NCI-H82 treated with DMSO at 0.1 percent for 48 hours (cell line): ENCODE results near the gene MTARC1.

Experiments used
- DNase-seq: peaks from one replicate; lab custom pipeline; 2025; ENCODE audit not compliant: unreplicated experiment; lab: John Stamatoyannopoulos, UW

Gene MTARC1

DNA sequence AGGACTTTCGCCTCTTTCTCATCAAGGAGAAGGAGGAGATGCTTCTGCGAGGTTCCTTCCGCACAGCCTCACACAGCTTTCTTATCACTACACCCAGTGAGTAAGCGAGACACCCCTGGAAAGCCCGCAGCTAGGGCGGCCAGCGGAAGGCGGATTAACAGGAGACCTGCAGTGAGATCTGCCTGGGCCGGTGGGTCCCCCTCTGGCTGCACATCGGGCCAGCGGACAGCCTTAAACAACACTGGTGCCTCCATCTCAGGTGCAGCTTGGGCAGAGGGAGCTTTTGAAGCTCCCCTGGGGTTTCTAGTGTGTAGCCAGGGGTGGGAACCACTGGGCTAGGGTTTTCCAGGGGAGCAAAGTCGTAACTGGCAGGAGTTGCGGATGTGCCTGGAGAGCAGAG lies 17.5 kb upstream of the MTARC1 start:
- DNase-seq, result no peak

- DNase-seq, result no peak
Observed at GRCh38 chr1:220770245-220770913, 16.3 kb upstream of the MTARC1 start.

- no peak for DNase-seq
Observed at GRCh38 chr1:220772846-220773245, 13.9 kb upstream of the MTARC1 start.

GRCh38 chr1:220775240-220775853 lies 11.4 kb upstream of the MTARC1 start:
- DNase-seq, result peak; percentile 42

GRCh38 chr1:220776254-220776653 lies 10.5 kb upstream of the MTARC1 start:
- no peak for DNase-seq

GRCh38 chr1:220776720-220777326 lies 9.9 kb upstream of the MTARC1 start:
- peak; percentile 71 for DNase-seq

DNA sequence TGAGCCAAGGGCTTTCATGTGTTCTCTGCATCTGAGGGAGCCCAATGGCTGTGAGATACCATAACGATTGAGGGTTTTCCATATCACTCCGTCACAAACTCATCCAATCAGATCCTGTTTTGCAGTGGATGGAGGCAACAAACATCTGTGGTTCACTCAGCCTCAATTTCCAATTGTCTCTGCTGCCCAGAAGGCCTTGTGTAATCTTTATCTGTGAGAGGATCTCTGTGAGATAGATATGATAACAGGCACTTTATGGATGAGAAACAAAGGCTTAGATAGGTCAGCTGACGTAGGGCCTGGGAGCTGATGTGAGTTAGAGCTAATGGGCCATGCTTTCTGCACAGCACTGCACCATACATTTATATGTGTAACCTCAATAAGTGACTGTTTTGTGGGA lies 3.3 kb upstream of the MTARC1 start:
- DNase-seq, result no peak

DNA sequence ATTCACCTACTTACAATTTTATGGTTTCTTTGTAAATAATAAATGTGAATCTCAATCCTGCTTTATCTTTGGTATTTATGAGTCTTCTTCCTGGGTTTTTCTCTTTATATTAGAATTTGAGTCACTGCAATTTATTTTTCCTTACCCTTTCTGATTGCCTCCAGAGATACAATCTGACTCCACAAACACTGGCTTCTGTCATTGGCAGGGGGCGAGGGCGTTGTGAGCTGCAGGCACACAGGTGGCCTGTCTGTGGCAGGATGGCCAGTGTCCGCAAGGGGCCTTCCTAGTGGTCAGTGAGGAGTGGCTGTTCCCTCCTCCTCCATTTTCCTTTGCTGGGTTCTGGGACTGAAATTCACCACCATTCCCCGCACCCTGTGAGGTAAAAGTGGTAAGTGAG lies 2.0 kb upstream of the MTARC1 start:
- DNase-seq, result no peak

GRCh38 chr1:220785166-220786056 lies 1.3 kb upstream of the MTARC1 start:
- DNase-seq, result no peak

DNA sequence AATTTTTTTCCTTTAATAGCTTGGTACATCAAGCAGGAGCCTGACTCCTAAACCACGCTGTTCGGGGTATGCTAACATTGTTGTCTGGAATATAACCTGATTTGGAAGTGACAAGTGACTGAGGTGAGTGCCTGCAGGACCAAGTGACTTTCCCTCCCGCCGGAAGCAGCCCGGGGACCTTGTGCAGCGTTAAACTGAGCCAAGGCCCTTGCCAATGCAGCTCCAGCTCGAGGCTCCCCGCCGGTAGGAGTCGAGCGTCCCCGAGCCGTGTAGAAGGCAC lies 716 bp upstream of the MTARC1 start:
- DNase-seq, result no peak

DNA sequence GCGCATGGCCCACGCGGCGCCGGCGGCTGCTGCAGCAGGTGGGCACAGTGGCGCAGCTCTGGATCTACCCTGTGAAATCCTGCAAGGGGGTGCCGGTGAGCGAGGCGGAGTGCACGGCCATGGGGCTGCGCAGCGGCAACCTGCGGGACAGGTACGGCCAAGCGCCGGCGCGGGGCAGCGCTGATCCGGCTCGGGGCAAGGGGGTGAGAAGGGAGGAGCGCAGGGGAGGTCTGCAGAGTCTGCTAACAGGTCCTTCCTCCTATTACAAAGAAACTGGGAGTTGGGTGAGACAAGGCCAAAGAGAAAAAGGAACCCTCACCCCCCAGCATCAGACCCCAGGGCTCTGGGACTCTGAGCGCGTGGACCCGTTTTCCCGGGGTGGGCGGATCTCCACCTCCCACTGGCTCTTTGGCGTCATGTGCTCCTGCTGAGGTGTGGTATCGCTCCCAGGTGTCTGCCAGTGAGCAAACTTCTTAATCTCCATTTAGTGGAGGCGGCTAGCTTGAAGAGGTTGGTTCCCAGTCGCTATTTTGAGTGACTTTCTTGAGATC lies 431 bp downstream of the MTARC1 start:
- no peak for DNase-seq

DNA sequence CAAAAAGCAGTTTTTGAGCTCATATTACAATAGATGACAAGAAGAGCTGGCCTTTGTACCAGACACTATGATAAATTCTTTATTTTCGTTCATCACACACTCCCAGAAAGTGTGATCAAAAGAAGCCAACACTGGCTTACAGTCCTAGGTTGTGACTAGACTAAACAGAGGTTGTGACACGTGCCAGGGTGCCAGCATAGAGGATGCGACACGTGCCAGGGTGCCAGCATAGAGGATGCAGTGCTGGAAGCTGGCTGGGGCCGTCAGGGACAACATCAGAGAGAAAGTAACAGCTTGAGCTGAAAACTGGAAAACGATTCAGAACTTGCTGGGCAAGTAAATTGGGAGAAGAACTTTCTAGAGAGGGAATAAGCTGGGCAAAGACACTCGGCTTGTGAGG lies 2.2 kb downstream of the MTARC1 start:
- DNase-seq, result no peak

GRCh38 chr1:220789532-220790147 lies 2.9 kb downstream of the MTARC1 start:
- DNase-seq, result no peak

DNA sequence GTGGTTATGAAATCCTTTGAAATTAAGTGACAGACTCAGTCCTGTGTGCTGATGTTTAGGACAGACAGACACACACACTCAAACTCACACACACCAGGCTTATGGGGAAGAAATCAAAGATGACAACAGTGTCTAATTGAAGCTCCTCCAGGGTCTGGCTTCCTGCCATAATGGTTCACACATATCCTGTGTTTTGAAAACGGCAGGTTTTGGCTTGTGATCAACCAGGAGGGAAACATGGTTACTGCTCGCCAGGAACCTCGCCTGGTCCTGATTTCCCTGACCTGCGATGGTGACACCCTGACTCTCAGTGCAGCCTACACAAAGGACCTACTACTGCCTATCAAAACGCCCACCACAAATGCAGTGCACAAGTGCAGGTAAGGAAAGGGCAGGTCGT lies 4.6 kb downstream of the MTARC1 start:
- no peak for DNase-seq

DNA sequence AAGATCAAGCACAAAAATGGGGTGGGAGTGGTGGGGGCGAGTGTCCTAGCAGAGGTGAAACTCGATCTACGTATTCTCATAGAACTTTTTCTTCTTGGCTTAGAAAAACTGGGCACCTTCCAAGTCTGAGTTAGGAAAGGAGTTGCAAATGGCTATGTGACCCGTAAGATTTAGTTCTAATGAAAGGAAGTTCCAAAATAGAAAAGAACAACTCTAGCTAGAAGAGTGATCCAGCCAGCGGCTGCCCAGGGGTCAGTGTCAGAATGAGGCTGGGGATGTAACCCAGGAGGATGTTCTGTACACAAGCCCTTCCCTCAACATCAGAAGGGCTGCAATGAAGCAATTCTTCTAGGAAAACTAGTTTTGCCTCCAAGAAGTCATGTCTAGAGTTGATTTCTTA lies 5.2 kb downstream of the MTARC1 start:
- DNase-seq, result no peak

DNA sequence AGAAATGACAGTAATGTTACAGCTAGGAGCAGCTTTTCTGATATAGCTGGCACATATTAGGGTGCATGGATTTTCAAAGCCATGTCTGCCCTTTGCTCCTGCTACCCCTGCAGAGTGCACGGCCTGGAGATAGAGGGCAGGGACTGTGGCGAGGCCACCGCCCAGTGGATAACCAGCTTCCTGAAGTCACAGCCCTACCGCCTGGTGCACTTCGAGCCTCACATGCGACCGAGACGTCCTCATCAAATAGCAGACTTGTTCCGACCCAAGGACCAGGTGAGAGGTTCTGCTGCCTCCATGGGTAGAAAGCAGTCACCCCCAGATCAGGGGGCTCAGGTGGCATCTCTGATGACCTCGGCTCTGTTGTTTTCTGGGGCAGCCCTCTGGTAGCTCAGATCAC lies 9.8 kb downstream of the MTARC1 start:
- DNase-seq, result no peak

DNA sequence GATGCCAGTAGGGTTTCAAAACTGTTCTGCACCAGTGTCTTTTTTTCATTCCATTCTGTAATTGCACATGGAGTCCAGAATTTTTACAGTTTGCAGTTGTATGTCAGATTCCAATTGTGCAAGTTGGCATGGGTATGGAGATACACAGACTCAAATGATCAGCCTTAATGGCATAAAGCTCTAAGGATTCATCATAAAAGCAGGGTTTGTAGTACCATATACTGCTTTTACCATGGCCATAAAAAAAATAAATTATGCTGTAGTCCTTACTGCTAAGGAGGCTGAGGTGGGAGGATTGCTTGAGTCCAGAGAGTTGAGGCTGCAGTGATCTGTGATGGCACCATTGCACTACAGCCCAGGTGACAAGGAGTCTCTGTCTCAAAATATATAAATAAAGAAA lies 10.3 kb downstream of the MTARC1 start:
- no peak for DNase-seq

- DNase-seq, result no peak
Observed at GRCh38 chr1:220797553-220797952, 10.8 kb downstream of the MTARC1 start.

DNA sequence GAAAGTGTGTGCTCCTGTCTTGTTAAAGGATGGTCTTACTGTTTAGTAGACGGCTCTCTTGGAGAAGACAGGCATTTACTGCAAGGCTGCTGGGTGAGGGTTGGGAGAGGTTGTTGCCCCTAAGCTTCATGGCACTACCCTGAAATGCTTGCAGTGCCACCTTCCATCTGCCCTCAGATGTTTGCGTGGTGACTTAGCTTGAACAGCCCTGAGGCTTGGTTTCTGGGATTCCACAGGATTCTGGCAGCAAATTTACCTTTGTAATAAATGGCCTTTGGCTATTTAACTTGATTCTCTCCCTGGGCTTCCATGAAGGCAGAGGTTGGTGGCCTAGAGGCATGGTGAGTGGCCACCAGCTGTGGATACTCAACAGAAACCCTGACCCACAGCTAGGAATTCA lies 11.6 kb downstream of the MTARC1 start:
- DNase-seq, result no peak

GRCh38 chr1:220800262-220800661 lies 13.5 kb downstream of the MTARC1 start:
- DNase-seq, result no peak
